Mammary epithelial cell (primary cell): ENCODE data around the gene GRK1.

Source experiments
- EZH2 ChIP-seq: IDR thresholded peaks from 2 replicates; pipeline ENCODE4 v1.6.1; 2012; ENCODE audit warnings: low read length, inconsistent platforms, borderline replicate concordance
- TF ChIP-seq, protein P1 (sequence below), 2 donors: IDR thresholded peaks in 1 of 2; conservative IDR thresholded peaks in 1 of 2; 2 replicates each; pipeline ENCODE4 v1.5.1; 2011 to 2012; ENCODE audit warnings: inconsistent platforms in 2 of 2, low read length in 2 of 2, mild to moderate bottlenecking in 2 of 2, control low read depth in 1 of 2, low read depth in 1 of 2; ENCODE audit not compliant: insufficient read depth in 1 of 2; ENCODE audit errors: extremely low read depth in 1 of 2

GRCh38 chr13:113672002-113672651 lies 5.1 kb downstream of the GRK1 start:
- TF ChIP-seq, protein P1, sequence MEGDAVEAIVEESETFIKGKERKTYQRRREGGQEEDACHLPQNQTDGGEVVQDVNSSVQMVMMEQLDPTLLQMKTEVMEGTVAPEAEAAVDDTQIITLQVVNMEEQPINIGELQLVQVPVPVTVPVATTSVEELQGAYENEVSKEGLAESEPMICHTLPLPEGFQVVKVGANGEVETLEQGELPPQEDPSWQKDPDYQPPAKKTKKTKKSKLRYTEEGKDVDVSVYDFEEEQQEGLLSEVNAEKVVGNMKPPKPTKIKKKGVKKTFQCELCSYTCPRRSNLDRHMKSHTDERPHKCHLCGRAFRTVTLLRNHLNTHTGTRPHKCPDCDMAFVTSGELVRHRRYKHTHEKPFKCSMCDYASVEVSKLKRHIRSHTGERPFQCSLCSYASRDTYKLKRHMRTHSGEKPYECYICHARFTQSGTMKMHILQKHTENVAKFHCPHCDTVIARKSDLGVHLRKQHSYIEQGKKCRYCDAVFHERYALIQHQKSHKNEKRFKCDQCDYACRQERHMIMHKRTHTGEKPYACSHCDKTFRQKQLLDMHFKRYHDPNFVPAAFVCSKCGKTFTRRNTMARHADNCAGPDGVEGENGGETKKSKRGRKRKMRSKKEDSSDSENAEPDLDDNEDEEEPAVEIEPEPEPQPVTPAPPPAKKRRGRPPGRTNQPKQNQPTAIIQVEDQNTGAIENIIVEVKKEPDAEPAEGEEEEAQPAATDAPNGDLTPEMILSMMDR (conservative IDR thresholded peaks at IDR 0.05 in 1 of 2, IDR thresholded peaks at IDR 0.05 in 1 of 2; ENCODE audit: extremely low read depth in 1 of 2, insufficient read depth in 1 of 2, low read depth in 1 of 2, low read length in 2 of 2) = no peak
- no peak for TF ChIP-seq EZH2
